Neural cell (in vitro differentiated cells): ENCODE measurements around the gene USP26.

Source experiments
- EP300 ChIP-seq: fragments of 450-650 bp; conservative IDR thresholded peaks from 2 replicates; pipeline ENCODE4 v1.6.1; 2014; ENCODE audit warnings: antibody characterized with exemption, mild to moderate bottlenecking, moderate library complexity; ENCODE audit not compliant: poor library complexity, severe bottlenecking
- EZH2 ChIP-seq: fragments of 200-600, 300-800 bp; shearing (Covaris generic), sonication (generic); IDR thresholded peaks from 2 replicates; pipeline ENCODE4 v1.6.1; 2014; ENCODE audit warnings: antibody characterized with exemption, low read length, borderline replicate concordance, mild to moderate bottlenecking; ENCODE audit not compliant: insufficient read depth, poor library complexity, severe bottlenecking
- POLR2AphosphoS5 ChIP-seq: IDR thresholded peaks from 2 replicates; pipeline ENCODE4 v1.6.1; 2012
- RAD21 ChIP-seq: fragments of 450-650 bp; conservative IDR thresholded peaks from 2 replicates; pipeline ENCODE4 v1.6.1; 2014; ENCODE audit warnings: antibody characterized with exemption, mild to moderate bottlenecking, moderate library complexity
- REST ChIP-seq: IDR thresholded peaks from 2 replicates; pipeline ENCODE4 v1.6.1; 2012; ENCODE audit warnings: borderline replicate concordance
- SMC3 ChIP-seq: fragments of 450-650 bp; conservative IDR thresholded peaks from 2 replicates; pipeline ENCODE4 v1.6.1; 2014; ENCODE audit warnings: antibody characterized with exemption, mild to moderate bottlenecking, moderate library complexity; ENCODE audit not compliant: poor library complexity
- TAF1 ChIP-seq: IDR thresholded peaks from 2 replicates; pipeline ENCODE4 v1.6.1; 2012; ENCODE audit warnings: low read depth
- TF ChIP-seq, protein P1 (sequence below): fragments of 450-650 bp; IDR thresholded peaks from 2 replicates; pipeline ENCODE4 v1.5.1; 2014; ENCODE audit warnings: antibody characterized with exemption, mild to moderate bottlenecking, moderate library complexity; ENCODE audit not compliant: poor library complexity, severe bottlenecking

GRCh38 chrX:133054761-133055405 is 42.0 kb downstream of the USP26 start:
- TF ChIP-seq POLR2AphosphoS5 (no peak), EZH2 (no peak), EP300 (no peak), SMC3 (no peak), REST (no peak), RAD21 (no peak), TAF1 (no peak)
- TF ChIP-seq, protein P1, sequence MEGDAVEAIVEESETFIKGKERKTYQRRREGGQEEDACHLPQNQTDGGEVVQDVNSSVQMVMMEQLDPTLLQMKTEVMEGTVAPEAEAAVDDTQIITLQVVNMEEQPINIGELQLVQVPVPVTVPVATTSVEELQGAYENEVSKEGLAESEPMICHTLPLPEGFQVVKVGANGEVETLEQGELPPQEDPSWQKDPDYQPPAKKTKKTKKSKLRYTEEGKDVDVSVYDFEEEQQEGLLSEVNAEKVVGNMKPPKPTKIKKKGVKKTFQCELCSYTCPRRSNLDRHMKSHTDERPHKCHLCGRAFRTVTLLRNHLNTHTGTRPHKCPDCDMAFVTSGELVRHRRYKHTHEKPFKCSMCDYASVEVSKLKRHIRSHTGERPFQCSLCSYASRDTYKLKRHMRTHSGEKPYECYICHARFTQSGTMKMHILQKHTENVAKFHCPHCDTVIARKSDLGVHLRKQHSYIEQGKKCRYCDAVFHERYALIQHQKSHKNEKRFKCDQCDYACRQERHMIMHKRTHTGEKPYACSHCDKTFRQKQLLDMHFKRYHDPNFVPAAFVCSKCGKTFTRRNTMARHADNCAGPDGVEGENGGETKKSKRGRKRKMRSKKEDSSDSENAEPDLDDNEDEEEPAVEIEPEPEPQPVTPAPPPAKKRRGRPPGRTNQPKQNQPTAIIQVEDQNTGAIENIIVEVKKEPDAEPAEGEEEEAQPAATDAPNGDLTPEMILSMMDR: no peak
